ENCODE data around the gene C20orf96. TPM values are rescaled to one million over a fixed set of nuclear protein-coding genes. Genes with fewer than 3 reads are reported as not detected.
A peak's percentile ranks its signal among the peaks of the same experiment; 100 is the strongest.

Gene C20orf96
- total and polyA plus RNA-seq, 2 of the 4 experiments (the other 2 are of a cell fraction) = 2.0 to 9.8 TPM

DNA sequence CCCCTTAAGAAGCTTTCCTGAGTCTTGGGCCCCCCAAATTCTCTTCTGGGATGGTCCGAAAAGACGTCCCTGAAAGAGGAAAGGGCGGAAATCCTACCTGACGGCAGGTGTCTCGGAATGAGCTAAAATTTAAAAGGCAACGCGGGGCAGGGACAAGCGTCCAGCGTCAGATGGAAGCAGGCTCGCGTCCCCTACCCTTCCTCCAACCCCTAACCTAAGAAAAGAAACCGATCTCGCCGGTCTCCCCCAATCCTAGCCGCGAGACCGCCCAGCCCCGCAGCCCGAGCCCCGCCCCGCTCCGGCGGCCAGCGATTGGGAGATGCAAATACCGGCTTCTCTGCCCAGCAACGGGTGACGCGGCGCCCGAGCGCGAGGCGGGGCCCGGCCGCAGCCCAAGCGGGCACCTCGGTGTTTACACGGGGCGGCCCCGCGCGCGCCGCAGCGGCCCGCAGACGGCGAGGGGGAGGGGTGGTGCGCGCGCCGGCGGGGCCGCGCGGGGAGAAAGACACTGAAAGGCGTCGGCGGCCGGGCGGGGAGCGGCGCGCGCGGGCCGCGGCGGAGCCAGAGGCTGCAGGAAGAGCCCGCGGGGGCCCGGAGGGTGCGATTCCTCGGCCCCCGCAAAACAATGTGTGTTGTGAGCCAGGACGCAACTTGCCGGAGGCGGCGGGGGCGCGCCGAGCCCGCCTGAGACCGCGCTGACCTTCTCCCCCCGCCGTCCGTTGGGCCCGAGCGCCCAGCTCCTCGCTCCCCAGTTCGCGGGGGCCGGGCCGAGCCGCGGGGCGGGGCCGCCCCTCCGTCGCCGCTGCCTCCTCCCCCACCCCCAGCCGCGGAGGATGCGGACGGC, 34.7 kb upstream of the C20orf96 start, which contains the start of gene SOX12:
Gene SOX12 (plus strand): TSS at position 508 of the 844 bp plus-strand sequence. CDS start 373 bp downstream, outside the sequence.
- Histone ChIP-seq H3K9me1 (ENCODE audit: insufficient read depth, low read length) (peaks cover 4% of the 10 kb centered on the region; the same call in 1 of the 2 replicates), H3K27me3 (ENCODE audit: control insufficient read depth, insufficient read depth, low read length) (no peaks in the 10 kb centered on the region), H4K5ac (ENCODE audit: low read depth, low read length) (peak within 1 kb of the TSS; percentile 43), H3K27ac (ENCODE audit: insufficient read depth, low read length) (peak within 1 kb of the TSS; percentile 97), H3K79me1 (ENCODE audit: low read depth in 1 of 2, low read length in 2 of 2) (peaks cover 22 to 37% of the 10 kb centered on the region in 2 experiments; a peak in 3 of 4 replicates), H2BK15ac (ENCODE audit: low read depth, low read length) (peak within 1 kb of the TSS; percentile 79; the same call in 2 of the 3 replicates), H4K20me1 (ENCODE audit: insufficient read depth, low read length) (peaks cover 36% of the 10 kb centered on the region), H3K23ac (ENCODE audit: low read depth, low read length) (peak within 1 kb of the TSS; percentile 95; the same call in 1 of the 2 replicates), H3K4me1 (ENCODE audit: control insufficient read depth, insufficient read depth, low read length) (peaks cover 16% of the 10 kb centered on the region), H2AFZ (replicated peaks; ENCODE audit: low read length, poor library complexity) (peak within 1 kb of the TSS; percentile 97), H2BK120ac (ENCODE audit: low read depth, low read length) (peak within 1 kb of the TSS; percentile 69), H4K91ac (ENCODE audit: insufficient read depth, low read depth, low read length) (peak within 1 kb of the TSS; percentile 87), H3K4ac (ENCODE audit: low read depth, low read length) (peak within 1 kb of the TSS; percentile 92), H2BK5ac (ENCODE audit: low read depth, low read length, poor library complexity, severe bottlenecking) (peak within 1 kb of the TSS; percentile 92), H3K36me3 (ENCODE audit: control insufficient read depth, insufficient read depth, low read length) (peaks cover 8% of the 10 kb centered on the region; the same call in 1 of the 2 replicates), H4K8ac (ENCODE audit: low read depth in 2 of 2, low read length in 2 of 2) (peak within 1 kb of the TSS; percentile 77 to 82; a peak in 2 of 4 replicates), H3K4me2 (ENCODE audit: low read depth, low read length) (peak within 1 kb of the TSS; percentile 83), H3K14ac (replicated peaks; ENCODE audit: low read depth, low read length) (peak within 1 kb of the TSS; percentile 84), H3K56ac (ENCODE audit: extremely low read depth, insufficient read depth, low read length) (peak within 1 kb of the TSS; percentile 87), H3K9ac (ENCODE audit: low read depth, low read length) (peak within 1 kb of the TSS; percentile 87), H3K4me3 (ENCODE audit: insufficient read depth, low read depth, low read length) (peak within 1 kb of the TSS; percentile 94), H2AK9ac (replicated peaks; ENCODE audit: low read depth, low read length, poor library complexity) (peak within 1 kb of the TSS; percentile 99), H2AK5ac (ENCODE audit: low read depth, low read length) (peak within 1 kb of the TSS; percentile 93), H2BK20ac (ENCODE audit: low read depth, low read length) (no peak within 1 kb of the TSS), H3K9me3 (ENCODE audit: control insufficient read depth, insufficient read depth, low read length) (peaks cover 2% of the 10 kb centered on the region; the same call in 1 of the 2 replicates), H3K18ac (ENCODE audit: low read depth, low read length) (peak within 1 kb of the TSS; percentile 49)
- intact Hi-C loops (cut with micrococcal nuclease) (no loop called here), dilution Hi-C loops (cut with HindIII; ENCODE audit: low sequenced_read_pairs, unreplicated experiment) (no loop called here), in situ Hi-C loops (cut with MboI; ENCODE audit: low sequenced_read_pairs) (no loop called here)
- 0% methylated on average over 20 of the region's 106 CpGs; no CpG with 5 or more reads in 1 of the 2 experiments for WGBS, 2 experiments (ENCODE audit: extremely low coverage in 2 of 2, insufficient read length in 1 of 2)
- CTCF ChIA-PET = no interaction called here
- TF ChIP-seq MXI1 (IDR thresholded peaks at IDR 0.05; ENCODE audit: borderline replicate concordance, low read depth, low read length) = 0 out of 2 replicates have a peak, but pooled peaks have one; percentile 10
- TF ChIP-seq CHD1 (IDR thresholded peaks at IDR 0.05; ENCODE audit: low read depth, low read length) = no peak
- TF ChIP-seq POLR2A (IDR thresholded peaks at IDR 0.05; ENCODE audit: low read depth, low read length) = peak; percentile 70
- TF ChIP-seq MAZ (IDR thresholded peaks at IDR 0.05; ENCODE audit: borderline replicate concordance, low read depth, low read length) = peak; percentile 85
- TF ChIP-seq NFE2L2 (IDR thresholded peaks at IDR 0.05; ENCODE audit: low read depth, low read length) = no peak
- TF ChIP-seq BHLHE40 (IDR thresholded peaks at IDR 0.05; ENCODE audit: low read depth, low read length) = peak; percentile 64
- peak; percentile 100 for TF ChIP-seq RFX5 (IDR thresholded peaks at IDR 0.05; ENCODE audit: low read depth, low read length)
- no peak for TF ChIP-seq MAFK (IDR thresholded peaks at IDR 0.05; ENCODE audit: low read depth, low read length)
- DNase-seq = peak; percentile 87
- BruUV-seq (replicated peaks) = no TSS peak
- ATAC-seq (ENCODE audit: low read depth) = peak; percentile 65
- POLR2A ChIA-PET (ENCODE audit: unreplicated experiment) = interaction anchor here (0.5 to 0.6 kb wide), 2 partner anchors 113 to 153 kb away, joined by 3 to 13 read pairs; no protein-coding TSS in a partner anchor
